GM11168 (cell line): ENCODE results near the gene IFT122.

ENCODE experiments used
- in situ Hi-C: fragments of 300-500 bp; cut with MboI; formaldehyde crosslinking; loops from one replicate; pipeline ENCODE4 v1.12.0; 2022; ENCODE audit warnings: low sequenced_read_pairs; ENCODE audit not compliant: unreplicated experiment

The IFT122 gene

DNA sequence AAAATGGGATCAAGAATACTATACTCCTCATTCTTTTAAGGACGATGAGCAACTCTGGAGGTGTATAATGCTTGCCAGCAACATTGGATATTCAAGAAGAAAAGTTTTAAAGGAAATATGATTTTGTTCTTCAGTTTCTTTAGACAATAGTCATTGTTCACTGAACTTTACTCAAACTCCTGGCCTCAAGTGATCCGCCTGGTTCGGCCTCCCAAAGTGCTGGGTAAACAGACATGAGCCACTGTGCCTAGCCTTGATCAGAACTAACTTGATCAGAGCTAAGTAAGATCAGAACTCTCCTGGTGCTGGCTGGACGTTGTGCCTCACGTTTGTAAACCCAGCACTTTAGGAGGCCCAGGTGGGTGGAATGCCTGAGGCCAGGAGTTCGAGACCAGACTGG lies 24.2 kb upstream of the IFT122 start:
- in situ Hi-C loops, result no loop called here

DNA sequence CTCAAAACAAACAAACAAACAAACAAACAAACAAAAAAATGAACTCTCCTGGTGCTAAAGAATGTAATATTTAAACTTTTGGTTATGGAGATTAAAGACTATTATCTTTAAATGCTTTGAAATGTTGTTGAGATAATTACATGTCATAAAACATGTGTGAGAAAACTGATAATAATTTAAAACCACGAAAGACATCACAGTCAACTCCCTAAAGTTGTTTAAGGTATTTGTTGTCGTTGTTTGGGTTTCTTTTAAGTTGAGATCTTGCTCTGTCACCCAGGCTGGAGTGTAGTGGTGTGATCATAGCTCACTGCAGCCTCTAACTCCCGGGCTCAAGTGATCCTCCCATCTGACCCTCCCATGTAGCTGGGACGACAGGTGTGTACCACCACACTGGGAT lies 23.6 kb upstream of the IFT122 start:
- in situ Hi-C loops, result no loop called here

DNA sequence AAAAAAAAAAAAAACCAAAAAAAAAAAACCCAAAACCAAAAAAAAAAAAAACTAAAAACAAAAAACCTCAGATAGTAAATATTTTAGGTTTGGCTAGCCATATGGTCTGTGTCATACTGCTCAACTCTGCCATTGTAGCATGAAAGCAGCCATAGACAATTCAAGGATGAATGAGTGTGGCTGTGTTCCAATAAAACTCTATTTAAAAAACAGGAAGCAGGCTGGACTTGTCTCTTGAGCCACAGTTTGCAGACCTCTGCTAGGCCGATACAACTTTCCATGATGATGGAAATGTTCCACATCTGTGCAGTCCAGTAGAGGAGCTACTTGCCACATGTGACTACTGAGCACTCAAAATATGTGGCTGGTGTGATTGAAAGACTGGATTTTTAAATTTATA lies 22.7 kb upstream of the IFT122 start:
- in situ Hi-C loops, result no loop called here

DNA sequence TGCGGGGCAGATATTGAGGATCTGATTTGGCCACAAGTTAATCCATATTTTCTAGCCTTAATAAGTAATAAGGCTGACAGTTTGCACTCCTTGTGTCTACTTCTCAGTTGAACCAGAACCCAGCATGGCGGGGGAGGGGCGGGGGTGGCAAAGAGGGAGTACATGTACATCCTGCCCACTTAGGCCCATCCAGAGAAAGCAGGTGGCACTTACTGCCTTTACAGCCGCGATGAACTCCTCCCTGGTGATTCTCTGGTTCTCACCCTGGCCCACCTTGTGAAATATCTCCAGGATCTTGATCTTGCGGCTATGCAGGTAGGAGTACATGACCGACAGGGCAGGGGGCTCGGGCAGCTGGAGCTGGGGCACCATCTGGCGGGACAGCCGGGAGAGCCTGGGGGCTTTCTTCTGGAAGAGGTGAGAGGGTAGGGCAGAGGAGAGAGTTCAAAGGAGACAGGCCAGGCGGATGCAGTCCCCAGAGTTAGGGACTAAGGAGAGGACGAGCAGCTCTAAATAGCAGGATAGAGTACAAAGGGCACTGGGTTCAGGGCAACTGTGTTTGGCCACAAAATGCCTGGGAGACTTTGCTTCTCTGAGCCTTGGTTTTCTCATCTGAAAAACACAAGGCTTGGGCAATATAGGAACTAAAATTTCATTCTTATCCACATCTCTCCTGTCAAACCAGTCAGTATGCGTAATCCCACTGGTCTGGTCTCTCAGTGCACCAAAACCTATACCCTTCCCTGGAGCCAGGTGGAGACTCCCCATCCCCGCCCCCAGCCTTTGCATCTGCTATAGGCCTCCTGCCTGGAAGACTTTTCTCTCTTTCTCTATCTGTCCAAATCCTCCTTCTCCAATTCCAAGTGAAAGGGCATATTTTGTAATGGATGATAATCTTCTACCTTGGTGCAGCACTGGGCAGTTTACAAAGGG lies 21.7 kb upstream of the IFT122 start:
- in situ Hi-C loops, result no loop called here

DNA sequence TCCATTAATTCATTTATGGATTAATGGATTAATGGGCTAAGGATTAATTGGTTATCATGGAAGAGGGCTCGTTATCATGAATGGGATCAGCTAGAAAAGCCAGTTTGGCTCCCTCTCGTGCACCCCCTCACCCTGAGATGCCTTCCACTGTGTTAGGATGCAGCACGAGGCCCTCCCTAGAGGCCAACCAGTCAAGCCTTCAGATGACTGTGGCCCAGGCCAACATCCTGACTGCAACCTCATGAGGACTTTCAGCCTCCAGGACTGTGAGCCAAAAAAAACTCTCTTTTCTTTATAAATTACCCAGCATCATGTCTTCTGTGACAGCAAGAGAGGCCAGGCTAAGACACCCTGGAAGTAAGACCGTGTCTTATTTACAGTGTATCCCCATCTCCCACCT lies 20.5 kb upstream of the IFT122 start:
- in situ Hi-C loops, result no loop called here

DNA sequence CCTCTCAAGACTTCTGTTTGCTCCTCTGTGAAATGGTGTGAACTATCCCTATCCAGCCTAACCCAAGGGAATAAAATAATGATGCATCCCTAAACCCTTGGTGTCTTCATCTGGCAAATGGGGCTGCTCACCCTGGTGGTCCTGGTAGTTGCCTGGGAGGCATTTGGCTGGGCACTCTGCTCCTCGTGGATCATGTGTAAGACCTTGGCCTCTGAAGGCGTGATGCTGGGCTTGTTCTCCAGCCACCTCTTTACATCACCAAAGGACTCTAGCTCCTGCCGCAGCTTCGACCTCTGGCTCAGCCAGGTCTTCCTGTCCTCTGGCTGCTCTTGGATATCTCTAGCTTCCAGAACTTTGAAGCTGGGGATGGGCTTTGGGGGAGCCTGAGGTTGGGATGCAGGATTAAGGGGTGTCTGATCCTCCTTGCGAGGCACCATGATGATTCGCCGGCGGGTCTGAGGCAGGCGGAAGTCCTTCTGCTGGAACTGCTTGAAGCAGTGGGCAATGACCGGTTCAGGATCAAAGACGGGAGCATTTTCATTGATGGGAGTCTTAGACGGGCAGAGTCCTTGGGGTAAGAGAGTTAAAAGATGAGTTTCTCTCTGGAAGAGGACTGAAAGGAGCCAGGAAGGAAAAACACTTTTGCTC lies 18.7 kb upstream of the IFT122 start:
- in situ Hi-C loops, result no loop called here

DNA sequence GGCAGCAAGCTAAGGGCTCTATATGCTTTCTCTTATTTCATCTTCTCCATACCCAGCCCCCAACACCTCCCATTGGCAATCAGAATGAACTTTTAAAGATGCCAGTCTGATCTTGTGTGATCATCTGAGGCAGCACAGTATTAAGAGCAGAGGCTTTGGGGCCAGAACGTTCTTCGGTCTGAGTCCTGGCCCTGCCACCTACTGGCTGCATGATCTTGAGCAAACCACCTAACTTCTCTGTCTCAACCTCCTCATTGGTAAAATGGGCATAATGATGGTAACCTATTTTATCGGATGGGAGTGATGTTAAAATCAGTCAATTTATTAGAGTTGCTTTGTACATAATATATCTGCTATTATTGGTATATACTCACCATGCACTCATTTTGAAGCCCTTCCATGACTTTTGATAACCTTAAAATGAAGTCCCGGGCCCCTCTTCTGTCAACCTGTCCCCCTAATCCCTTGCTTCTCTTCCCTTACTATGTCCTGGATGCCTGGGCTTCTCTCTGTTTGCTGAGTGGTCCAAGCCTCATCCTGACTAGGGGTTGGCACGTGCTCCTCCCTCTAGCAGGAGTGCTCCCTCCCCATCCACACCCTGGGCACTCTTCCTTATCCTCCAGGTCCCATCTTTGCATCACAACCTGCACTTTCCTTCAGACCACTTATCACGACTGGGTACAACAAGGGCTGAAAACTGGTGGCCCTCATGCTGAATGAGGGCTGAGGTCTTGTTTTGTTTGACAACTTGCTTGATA lies 17.9 kb upstream of the IFT122 start:
- in situ Hi-C loops, result no loop called here

DNA sequence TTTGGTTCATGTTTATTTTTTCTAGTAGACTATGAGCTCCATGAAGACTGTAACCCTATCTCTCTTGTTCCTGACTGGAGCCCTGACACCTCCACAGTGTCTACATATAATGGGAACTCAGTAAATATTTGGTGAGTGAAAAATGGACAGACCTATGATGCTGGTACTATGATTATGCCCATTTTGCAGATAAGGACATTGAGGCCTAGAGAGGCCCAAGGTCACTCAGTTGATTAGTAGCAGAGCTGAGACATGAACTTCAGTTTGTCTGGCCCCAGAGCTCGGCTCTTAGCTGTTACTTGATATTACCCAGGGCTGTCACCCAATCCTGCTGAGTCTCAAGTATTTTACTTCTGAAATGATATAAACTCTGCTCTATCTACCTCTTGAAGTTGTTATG lies 17.1 kb upstream of the IFT122 start:
- in situ Hi-C loops, result no loop called here

DNA sequence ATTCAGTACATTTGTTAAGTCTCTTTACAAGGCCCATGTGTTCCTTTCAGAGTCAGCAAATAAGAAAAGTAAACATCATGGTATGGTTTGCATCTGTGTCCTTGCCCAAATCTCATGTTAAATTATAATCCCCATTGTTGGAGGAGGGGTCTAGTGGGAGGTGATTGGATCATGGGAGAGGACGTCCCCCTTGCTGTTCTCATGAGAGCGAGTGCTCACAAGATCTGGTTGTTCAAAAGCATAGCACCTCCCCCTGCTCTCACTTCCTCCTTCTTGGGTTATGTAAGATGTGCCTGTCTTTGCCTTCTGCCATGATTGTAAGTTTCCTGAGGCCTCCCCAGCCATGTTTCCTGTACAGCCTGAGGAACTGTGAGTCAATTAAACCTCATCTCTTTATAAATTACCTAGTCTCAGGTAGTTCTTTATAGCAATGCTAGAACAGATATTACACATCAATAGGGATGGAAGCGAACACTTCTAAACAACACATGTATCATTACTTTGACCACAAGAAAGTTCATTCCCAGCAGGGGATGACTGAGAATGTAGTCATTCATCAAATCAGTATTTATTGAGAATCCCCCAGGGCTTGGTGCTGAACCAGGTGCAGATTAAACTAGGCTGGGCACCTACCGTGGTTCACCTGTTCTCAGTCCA lies 15.7 kb upstream of the IFT122 start:
- in situ Hi-C loops, result no loop called here

DNA sequence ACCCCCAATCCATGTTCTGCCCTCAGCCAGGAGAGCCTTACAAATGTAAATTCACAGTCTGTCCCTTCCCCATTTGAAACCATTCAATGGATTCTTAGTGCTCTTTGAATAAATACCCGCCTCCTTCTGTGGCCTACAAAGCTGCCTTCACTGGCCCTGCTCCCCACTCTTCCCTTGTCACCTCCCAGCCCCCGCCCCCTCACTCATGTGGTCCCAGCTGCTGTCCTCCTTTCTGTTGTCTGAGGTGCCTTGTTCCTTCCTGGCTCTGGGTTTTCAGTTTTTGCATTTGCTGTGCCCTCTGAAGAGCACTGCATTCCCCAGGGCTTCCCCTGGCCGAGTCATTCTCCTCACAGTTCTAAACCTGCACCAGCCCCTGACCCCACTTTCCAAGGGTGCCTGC lies 14.8 kb upstream of the IFT122 start:
- in situ Hi-C loops, result no loop called here

DNA sequence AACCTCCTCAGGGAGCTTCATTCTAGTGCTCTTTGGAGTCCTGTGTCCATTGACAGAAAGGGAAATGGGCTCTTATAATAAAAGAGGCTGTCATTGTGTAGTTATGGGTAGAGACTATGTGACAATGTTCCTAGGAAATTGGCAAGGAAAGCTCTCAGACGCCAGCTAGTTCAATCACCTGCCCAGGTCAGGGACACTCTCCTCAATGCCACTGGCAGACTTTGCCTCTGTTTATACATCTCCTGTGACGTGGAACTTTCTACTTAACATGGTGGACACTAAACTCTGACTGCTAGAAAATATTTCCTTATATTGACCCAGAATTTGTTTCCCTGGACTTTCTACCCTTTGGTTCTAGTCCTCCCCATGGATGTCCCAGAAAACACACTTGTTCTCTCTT lies 14.4 kb upstream of the IFT122 start:
- in situ Hi-C loops, result no loop called here

DNA sequence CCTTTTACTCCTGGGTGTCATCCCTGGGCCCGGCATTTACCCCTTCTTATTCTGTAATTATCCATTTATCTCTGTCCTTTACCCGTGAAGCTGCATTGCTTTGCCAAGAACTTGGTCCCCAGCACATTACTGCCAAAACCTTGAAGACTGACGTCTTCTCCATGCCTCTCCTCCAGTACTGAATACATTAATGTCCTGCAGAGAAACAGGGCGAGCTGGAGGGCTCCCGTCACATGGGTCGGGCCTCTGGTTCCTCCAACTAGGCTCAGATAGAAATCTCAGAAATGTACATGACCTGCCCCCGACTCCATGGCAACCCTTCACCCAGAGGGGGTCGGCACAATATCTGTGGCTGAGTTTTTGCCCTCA lies 12.0 kb upstream of the IFT122 start:
- in situ Hi-C loops, result no loop called here

DNA sequence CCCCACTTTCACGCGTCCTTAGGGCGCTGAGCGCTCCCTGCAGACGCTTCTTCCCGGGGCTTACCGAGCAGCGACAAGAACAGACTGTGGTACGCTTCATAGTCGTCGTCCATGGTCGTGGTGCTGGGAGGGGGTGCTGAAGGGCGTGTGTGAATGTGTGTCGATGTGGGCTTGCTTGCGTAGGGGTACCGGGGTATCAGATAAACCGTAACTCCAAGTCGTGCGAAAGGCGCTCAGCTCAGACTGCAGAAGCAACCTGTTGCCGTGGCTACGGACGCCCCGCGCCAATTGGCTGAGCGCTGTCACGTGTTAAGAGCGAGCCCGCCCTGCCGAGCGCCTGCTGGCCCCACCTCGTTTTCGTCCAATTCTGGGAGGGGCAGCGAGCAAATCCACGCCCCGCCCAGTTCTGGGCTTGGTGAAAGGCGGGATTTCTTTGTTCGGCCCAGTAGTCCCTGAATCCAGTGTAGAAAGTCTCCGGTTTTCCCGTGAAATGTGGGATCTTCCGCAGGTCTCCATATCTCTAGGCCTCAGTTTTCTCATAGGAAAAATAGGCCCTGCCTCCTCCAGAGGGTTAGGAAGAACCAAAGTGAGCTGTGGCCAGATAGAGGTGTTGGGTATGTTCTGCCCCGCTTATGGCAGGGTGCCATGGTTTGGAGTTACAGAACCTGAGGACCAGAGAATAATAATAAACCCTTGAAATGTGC lies 11.5 kb upstream of the IFT122 start, which contains the start of gene EFCAB12:
EFCAB12 (minus strand) TSS at position 261 of the 704 bp plus-strand sequence; CDS start at position 113, 148 bp downstream.
- in situ Hi-C loops, result no loop called here

DNA sequence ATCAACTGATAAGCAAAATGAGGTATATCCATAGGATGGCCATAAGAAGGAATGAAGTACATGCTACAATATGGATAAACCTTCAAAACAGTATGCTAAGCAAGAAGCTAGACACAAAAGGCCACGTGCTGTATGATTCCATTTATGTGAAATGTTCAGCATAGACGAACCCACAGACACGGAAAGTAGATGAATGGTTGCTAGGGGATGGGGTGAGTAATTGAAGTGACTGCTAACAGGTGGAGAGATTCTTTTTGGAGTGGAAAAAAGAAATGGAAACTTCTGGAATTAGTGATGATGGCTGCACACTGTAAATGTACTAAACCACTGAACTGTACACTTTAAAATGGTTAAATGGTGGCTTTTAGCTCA lies 11.0 kb upstream of the IFT122 start:
- in situ Hi-C loops, result no loop called here

DNA sequence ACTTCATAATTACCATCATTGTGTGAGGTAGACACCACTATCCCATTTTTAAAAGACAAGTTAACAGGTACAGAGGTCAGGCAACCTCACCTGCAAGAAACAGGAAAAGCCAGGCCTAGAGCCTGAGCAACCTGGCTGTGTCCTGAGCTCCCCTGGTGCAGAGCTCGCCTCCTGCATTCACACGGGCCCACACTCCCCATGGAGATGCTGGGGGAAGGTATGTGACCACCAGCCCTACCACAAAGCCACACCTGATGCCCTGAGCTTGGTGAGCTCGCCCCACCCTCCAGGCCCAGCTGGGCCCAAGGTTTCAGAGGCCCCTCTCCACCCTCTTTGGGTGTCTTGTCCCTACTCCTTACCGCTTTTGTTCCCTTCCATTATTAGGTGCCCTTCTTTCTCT lies 10.4 kb upstream of the IFT122 start:
- in situ Hi-C loops, result no loop called here

DNA sequence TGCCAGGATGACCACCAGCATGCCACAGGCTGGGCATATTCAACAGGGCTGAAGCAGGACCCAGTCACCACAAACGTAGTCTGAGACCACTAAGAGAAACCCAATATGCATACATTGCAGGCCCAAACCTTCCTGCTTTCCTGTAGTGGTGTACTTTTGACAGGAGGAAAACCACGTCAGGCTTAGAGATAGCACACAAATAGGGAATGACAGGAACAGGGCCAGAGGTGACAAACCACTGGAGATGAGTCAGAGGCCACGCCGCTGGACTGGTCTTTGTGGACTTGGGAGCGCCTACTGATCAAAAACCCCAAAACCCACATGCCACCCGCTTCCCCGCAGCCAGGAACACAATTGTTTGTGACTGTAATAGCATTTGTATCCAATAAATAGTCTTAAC lies 8.0 kb upstream of the IFT122 start:
- in situ Hi-C loops, result no loop called here

DNA sequence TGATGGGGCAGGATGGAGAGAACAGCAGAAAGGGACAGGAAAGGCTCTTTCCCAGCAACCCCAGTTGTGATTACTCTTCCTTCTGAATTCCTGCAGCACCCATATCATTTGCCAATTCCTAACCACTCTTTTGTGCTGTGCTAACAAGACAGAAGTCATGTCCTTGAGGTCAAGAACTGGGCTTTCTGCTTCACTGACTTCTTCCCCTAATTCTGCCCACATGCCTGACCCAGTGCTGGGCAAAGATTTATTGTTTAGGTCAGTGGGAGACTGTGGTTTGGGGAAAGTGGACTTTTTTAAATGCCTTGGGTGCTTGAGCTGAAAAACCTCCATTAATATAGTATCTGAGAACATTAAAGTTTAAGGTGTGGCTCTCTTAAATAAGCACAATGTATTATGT lies 7.4 kb upstream of the IFT122 start:
- in situ Hi-C loops, result no loop called here

DNA sequence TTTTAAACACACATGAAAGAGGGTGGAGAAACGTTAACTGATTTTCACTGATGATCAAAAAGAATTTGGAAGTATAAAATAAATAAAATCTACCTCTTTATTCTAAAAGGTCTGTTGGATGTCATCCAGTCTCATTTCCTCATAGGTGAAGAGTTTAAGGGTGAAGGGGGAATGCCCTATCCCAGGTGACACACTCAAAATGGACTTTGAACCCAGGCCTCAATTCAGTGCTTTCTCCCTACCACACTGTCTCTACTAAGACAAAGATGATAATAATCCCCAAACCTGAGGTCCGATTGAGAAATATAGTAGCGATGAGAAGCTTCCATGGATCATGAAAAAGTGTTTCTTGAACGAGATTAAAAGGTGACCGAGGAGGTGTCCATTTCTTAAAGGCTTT lies 6.5 kb upstream of the IFT122 start:
- in situ Hi-C loops, result no loop called here

DNA sequence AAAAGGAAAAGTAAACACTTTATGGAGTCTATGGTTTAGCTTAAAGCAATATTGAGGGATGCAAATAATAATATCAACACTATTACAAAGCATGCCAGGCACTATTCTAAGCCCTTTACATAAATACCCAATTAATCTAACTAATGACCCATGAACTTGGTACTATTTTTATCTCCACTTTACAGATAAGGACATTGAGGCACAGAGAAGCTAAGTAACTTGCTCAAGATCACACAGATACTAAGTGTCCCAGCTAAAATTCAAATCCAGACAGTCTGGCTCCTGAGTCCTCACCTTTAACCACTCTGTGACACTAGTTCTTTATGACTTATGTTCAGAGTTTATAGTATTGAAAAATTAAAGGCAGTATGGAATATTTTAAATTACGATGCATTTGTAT lies 5.9 kb upstream of the IFT122 start:
- in situ Hi-C loops, result no loop called here

DNA sequence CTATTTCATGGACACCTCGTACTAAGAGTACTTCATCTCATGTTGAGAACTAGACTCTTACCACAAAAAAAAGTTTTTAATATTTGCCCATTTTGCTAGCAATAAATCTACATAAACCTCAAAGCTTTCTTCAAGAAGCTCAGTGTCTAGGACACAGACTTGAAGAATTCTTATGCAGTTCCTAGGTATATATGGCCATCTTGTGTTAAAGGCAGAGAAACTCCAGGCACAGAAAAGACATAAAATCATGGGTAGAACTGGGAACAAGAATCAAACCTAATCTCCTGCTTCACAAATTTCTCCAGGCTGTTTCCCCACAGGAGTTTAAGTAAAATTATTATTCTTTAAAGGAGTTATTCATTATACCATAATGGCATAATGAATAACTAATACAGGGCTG lies 4.7 kb upstream of the IFT122 start:
- in situ Hi-C loops, result no loop called here
